HCEC 1CT (cell line): ENCODE data around the gene NKPD1.

Experiments
- DNase-seq: peaks from one replicate; pipeline ENCODE4 v3.0.0-alpha.2; 2017

NKPD1 gene

GRCh38 chr19:45172173-45172572 lies 11.4 kb upstream of the NKPD1 start:
- DNase-seq, result no peak

GRCh38 chr19:45171211-45171623 lies 10.4 kb upstream of the NKPD1 start:
- no peak for DNase-seq

GRCh38 chr19:45170146-45171106 lies 9.6 kb upstream of the NKPD1 start:
- DNase-seq, result no peak

GRCh38 chr19:45169602-45170001 lies 8.8 kb upstream of the NKPD1 start:
- DNase-seq, result no peak

- DNase-seq, result no peak
Observed at GRCh38 chr19:45168767-45169351, 8.1 kb upstream of the NKPD1 start.

- DNase-seq, result no peak
Observed at GRCh38 chr19:45166723-45167252, 6.0 kb upstream of the NKPD1 start.

GRCh38 chr19:45164577-45165335 lies 4.0 kb upstream of the NKPD1 start:
- no peak for DNase-seq

GRCh38 chr19:45163751-45164460 lies 3.1 kb upstream of the NKPD1 start:
- no peak for DNase-seq

- DNase-seq, result no peak
Observed at GRCh38 chr19:45163156-45163555, 2.4 kb upstream of the NKPD1 start.

GRCh38 chr19:45162608-45163143 lies 1.9 kb upstream of the NKPD1 start:
- DNase-seq, result no peak

GRCh38 chr19:45161738-45162607 lies 1.2 kb upstream of the NKPD1 start:
- no peak for DNase-seq

GRCh38 chr19:45159971-45160324 lies 834 bp downstream of the NKPD1 start:
- no peak for DNase-seq

GRCh38 chr19:45159210-45159970 lies 1.4 kb downstream of the NKPD1 start:
- no peak for DNase-seq

GRCh38 chr19:45158503-45159209 lies 2.1 kb downstream of the NKPD1 start:
- DNase-seq, result no peak

- DNase-seq, result no peak
Observed at GRCh38 chr19:45156751-45157150, 4.0 kb downstream of the NKPD1 start.

- no peak for DNase-seq
Observed at GRCh38 chr19:45156011-45156630, 4.7 kb downstream of the NKPD1 start.

- DNase-seq, result peak; percentile 83
Observed at GRCh38 chr19:45154064-45154827, 6.5 kb downstream of the NKPD1 start.

GRCh38 chr19:45153339-45154063 lies 7.3 kb downstream of the NKPD1 start:
- no peak for DNase-seq
